ENCODE measurements around the gene MYO5A.
"Not testable (repeated sequence)": the region's sequence is repeated elsewhere in the genome, so short reads cannot be mapped to it uniquely, and the experiment has no call there.

DNA sequence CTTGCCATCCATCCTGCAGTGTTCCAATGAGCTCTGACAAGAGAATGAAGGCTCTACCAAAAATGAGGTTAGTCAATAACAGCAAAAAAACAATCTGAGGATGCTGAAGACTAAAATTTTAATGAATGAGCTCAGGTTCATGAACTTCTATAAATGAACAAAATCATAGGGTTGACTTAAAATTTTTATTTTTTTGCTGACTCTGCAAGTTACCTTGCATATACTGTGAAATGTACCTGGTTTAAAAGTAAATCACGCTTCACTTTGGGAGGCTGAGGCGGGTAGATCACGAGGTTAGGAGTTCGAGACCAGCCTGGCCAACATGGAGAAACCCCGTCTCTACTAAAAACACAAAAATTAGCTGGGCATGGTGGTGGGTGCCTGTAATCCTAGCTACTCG lies 85.5 kb downstream of the MYO5A start:
- TF ChIP-seq, protein P1, sequence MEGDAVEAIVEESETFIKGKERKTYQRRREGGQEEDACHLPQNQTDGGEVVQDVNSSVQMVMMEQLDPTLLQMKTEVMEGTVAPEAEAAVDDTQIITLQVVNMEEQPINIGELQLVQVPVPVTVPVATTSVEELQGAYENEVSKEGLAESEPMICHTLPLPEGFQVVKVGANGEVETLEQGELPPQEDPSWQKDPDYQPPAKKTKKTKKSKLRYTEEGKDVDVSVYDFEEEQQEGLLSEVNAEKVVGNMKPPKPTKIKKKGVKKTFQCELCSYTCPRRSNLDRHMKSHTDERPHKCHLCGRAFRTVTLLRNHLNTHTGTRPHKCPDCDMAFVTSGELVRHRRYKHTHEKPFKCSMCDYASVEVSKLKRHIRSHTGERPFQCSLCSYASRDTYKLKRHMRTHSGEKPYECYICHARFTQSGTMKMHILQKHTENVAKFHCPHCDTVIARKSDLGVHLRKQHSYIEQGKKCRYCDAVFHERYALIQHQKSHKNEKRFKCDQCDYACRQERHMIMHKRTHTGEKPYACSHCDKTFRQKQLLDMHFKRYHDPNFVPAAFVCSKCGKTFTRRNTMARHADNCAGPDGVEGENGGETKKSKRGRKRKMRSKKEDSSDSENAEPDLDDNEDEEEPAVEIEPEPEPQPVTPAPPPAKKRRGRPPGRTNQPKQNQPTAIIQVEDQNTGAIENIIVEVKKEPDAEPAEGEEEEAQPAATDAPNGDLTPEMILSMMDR (IDR thresholded peaks at IDR 0.05; ENCODE audit: low read depth, low read length): not testable (repeated sequence)
- not testable (repeated sequence) for TF ChIP-seq POLR2A (IDR thresholded peaks at IDR 0.05; ENCODE audit: extremely low read depth, insufficient read length); MYC (IDR thresholded peaks at IDR 0.05; ENCODE audit: low read depth, low read length)
- TF ChIP-seq, protein P2, sequence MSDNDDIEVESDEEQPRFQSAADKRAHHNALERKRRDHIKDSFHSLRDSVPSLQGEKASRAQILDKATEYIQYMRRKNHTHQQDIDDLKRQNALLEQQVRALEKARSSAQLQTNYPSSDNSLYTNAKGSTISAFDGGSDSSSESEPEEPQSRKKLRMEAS (IDR thresholded peaks at IDR 0.05; ENCODE audit: low read depth, low read length): not testable (repeated sequence)

All from NB4 (cell line).